Measurements from ENCODE around the gene CHRNB4.

GRCh38 chr15:78660584-78660983 is 19.6 kb upstream of the CHRNB4 start:
- TF ChIP-seq MEIS1 (CRISPR knock-in tag; IDR thresholded peaks at IDR 0.05; ENCODE audit: borderline replicate concordance), result no peak
- TF ChIP-seq ZNF791 (tag by site-specific recombination; IDR thresholded peaks at IDR 0.05), result no peak
- TF ChIP-seq CTCF (tag by site-specific recombination; IDR thresholded peaks at IDR 0.05), result no peak
- TF ChIP-seq ZNF184 (tag by site-specific recombination; IDR thresholded peaks at IDR 0.05), result no peak
- TF ChIP-seq, protein P1, sequence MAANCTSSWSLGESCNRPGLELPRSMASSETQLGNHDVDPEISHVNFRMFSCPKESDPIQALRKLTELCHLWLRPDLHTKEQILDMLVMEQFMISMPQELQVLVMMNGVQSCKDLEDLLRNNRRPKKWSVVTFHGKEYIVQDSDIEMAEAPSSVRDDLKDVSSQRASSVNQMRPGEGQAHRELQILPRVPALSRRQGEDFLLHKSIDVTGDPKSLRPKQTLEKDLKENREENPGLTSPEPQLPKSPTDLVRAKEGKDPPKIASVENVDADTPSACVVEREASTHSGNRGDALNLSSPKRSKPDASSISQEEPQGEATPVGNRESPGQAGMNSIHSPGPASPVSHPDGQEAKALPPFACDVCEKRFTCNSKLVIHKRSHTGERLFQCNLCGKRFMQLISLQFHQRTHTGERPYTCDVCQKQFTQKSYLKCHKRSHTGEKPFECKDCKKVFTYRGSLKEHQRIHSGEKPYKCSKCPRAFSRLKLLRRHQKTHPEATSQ (tag by site-specific recombination; IDR thresholded peaks at IDR 0.05), result no peak
- TF ChIP-seq ZNF274 (IDR thresholded peaks at IDR 0.05; ENCODE audit: low read length), result no peak
- TF ChIP-seq ZNF274 (tag by site-specific recombination; IDR thresholded peaks at IDR 0.05; ENCODE audit: borderline replicate concordance), result no peak
- no peak for TF ChIP-seq TRIM28 (IDR thresholded peaks at IDR 0.05; ENCODE audit: borderline replicate concordance, low read length)
- TF ChIP-seq ZNF24 (tag by site-specific recombination; IDR thresholded peaks at IDR 0.05), result no peak

All from HEK293 (cell line).